ENCODE measurements around the gene SLC16A12.

The SLC16A12 gene

GRCh38 chr10:89525556-89525955 is 9.8 kb downstream of the SLC16A12 start:
- no peak overlapping the region for H3K4me3 ChIP-seq (ENCODE audit: low read depth, low read length)
- no peak for TF ChIP-seq CTCF (IDR thresholded peaks at IDR 0.05; ENCODE audit: low read depth, low read length, missing control alignments)
- in situ Hi-C loops (cut with HindIII; ENCODE audit: low sequenced_read_pairs): no loop called here
- DNase-seq (ENCODE audit: low read depth): no peak

- H3K4me3 ChIP-seq (ENCODE audit: low read depth, low read length): no peak overlapping the region
- in situ Hi-C loops (cut with HindIII; ENCODE audit: low sequenced_read_pairs): no loop called here
- DNase-seq (ENCODE audit: low read depth): no peak
- no peak for TF ChIP-seq CTCF (IDR thresholded peaks at IDR 0.05; ENCODE audit: low read depth, low read length, missing control alignments)
Observed at GRCh38 chr10:89524279-89524678, 11.1 kb downstream of the SLC16A12 start.

GRCh38 chr10:89523274-89523673 is 12.1 kb downstream of the SLC16A12 start:
- in situ Hi-C loops (cut with HindIII; ENCODE audit: low sequenced_read_pairs): no loop called here
- TF ChIP-seq CTCF (IDR thresholded peaks at IDR 0.05; ENCODE audit: low read depth, low read length, missing control alignments): no peak
- no peak overlapping the region for H3K4me3 ChIP-seq (ENCODE audit: low read depth, low read length)
- DNase-seq (ENCODE audit: low read depth): no peak

- DNase-seq (ENCODE audit: low read depth): no peak
- H3K4me3 ChIP-seq (ENCODE audit: low read depth, low read length): no peak overlapping the region
- in situ Hi-C loops (cut with HindIII; ENCODE audit: low sequenced_read_pairs): no loop called here
- TF ChIP-seq CTCF (IDR thresholded peaks at IDR 0.05; ENCODE audit: low read depth, low read length, missing control alignments): no peak
Observed at GRCh38 chr10:89522463-89522862, 12.9 kb downstream of the SLC16A12 start.

GRCh38 chr10:89521368-89521767 is 14.0 kb downstream of the SLC16A12 start:
- in situ Hi-C loops (cut with HindIII; ENCODE audit: low sequenced_read_pairs): no loop called here
- TF ChIP-seq CTCF (IDR thresholded peaks at IDR 0.05; ENCODE audit: low read depth, low read length, missing control alignments): no peak
- H3K4me3 ChIP-seq (ENCODE audit: low read depth, low read length): no peak overlapping the region
- DNase-seq (ENCODE audit: low read depth): no peak

- TF ChIP-seq CTCF (IDR thresholded peaks at IDR 0.05; ENCODE audit: low read depth, low read length, missing control alignments): no peak
- DNase-seq (ENCODE audit: low read depth): no peak
- in situ Hi-C loops (cut with HindIII; ENCODE audit: low sequenced_read_pairs): no loop called here
- H3K4me3 ChIP-seq (ENCODE audit: low read depth, low read length): no peak overlapping the region
Observed at GRCh38 chr10:89520706-89521105, 14.7 kb downstream of the SLC16A12 start.

Measured in astrocyte of the cerebellum (primary cell).